Bronchial epithelial cell (primary cell): ENCODE results near the gene DOCK8. TPM values are rescaled to one million over a fixed set of nuclear protein-coding genes. Genes with fewer than 3 reads are reported as not detected.

ENCODE experiments used
- DNase-seq: peaks from one replicate; pipeline ENCODE4 v3.0.0-alpha.2; 2010; ENCODE audit warnings: low read depth
- FAIRE-seq: peaks from 2 replicates; lab custom pipeline; 2011; peaks lifted over from hg19 to GRCh38; lab: Jason Lieb, UNC
- H3K27me3 ChIP-seq: 2 replicates; pipeline ENCODE4 v1.5.1; 2011; ENCODE audit warnings: low read length; ENCODE audit not compliant: control insufficient read depth, insufficient read depth
- H3K36me3 ChIP-seq: 2 replicates; pipeline ENCODE4 v1.5.1; 2011; ENCODE audit warnings: low read length; ENCODE audit not compliant: control insufficient read depth, insufficient read depth
- H3K4me3 ChIP-seq: 2 replicates; pipeline ENCODE4 v1.5.1; 2011; ENCODE audit warnings: mild to moderate bottlenecking, low read depth, low read length, control low read depth
- total RNA-seq: library from RNA; depleted of rRNA; stranded (reverse); fragments of >200 nt; gene quantifications from 2 replicates; pipeline ENCODE4 v1.2.1, GENCODE V29; 2014
- TF ChIP-seq, protein P1 (sequence below): IDR thresholded peaks from 2 replicates; pipeline ENCODE4 v1.5.1; 2011; ENCODE audit warnings: mild to moderate bottlenecking, moderate library complexity, low read length, control low read depth, inconsistent platforms; ENCODE audit not compliant: insufficient read depth, severe bottlenecking

The DOCK8 gene
- total RNA-seq, 1 donor from 2014 or later: 0.26 TPM

DNA sequence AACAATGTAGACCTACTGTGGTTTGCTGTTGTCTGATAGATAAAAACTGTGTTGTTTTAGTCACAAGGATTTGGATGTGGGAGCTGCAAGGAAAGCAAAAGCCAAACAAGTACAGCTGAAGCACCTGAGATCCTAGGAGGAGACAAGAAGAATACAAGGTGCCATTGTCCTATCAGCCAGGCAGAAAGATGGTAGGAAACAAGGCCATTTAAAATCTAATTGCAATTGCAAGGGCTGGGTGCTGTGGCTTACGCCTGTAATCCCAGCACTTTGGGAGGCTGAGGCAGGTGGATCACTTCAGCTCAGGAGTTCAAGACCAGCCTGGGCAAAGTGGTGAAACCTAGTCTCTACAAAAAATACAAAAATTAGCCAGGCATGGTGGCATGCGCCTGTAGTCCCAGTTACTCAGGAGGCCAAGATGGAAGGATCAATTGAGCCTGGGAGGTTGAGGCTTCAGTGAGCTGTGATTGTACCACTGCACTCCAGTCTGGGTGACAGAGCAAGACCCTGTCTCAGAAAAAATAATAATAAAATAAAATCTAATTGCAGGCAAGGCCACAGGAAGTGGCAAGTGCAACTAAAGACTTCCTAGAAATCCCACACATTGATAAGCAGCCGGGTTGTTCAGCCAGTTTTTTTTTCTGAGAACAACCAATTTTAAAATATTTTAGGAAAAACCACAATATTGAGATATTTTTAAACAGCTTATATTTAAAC is 22.6 kb downstream of the DOCK8 start:
- TF ChIP-seq, protein P1, sequence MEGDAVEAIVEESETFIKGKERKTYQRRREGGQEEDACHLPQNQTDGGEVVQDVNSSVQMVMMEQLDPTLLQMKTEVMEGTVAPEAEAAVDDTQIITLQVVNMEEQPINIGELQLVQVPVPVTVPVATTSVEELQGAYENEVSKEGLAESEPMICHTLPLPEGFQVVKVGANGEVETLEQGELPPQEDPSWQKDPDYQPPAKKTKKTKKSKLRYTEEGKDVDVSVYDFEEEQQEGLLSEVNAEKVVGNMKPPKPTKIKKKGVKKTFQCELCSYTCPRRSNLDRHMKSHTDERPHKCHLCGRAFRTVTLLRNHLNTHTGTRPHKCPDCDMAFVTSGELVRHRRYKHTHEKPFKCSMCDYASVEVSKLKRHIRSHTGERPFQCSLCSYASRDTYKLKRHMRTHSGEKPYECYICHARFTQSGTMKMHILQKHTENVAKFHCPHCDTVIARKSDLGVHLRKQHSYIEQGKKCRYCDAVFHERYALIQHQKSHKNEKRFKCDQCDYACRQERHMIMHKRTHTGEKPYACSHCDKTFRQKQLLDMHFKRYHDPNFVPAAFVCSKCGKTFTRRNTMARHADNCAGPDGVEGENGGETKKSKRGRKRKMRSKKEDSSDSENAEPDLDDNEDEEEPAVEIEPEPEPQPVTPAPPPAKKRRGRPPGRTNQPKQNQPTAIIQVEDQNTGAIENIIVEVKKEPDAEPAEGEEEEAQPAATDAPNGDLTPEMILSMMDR: no peak
- DNase-seq (no peak), FAIRE-seq (no peak)
- Histone ChIP-seq H3K36me3 (no peaks in the 10 kb centered on the region), H3K27me3 (no peaks in the 10 kb centered on the region), H3K4me3 (no peak overlapping the region)

DNA sequence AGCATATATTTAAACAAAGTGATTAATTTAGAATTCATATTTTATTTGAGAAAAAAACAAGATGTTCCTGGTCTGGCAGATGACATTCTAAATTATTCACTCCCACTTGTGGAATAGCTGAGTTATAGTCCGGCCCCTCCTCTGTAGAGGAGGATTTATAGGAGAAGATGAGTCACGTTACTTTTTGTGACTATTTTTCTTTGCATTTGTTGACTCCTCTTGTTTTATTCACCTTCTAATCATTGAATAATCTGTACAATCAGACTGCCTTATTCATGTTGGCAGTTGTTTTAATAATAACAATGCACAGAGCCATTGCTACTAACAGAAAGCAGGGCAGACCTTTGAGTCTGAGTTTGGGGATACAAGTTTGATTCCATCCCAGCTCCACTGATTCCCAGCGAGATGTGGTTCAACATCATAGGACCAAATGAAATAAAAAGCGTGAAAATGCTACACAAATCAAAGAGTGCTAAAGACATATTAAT is 23.2 kb downstream of the DOCK8 start:
- TF ChIP-seq, protein P1: no peak
- Histone ChIP-seq H3K36me3 (no peaks in the 10 kb centered on the region), H3K27me3 (no peaks in the 10 kb centered on the region), H3K4me3 (no peak overlapping the region)
- no peak for FAIRE-seq
- no peak for DNase-seq

DNA sequence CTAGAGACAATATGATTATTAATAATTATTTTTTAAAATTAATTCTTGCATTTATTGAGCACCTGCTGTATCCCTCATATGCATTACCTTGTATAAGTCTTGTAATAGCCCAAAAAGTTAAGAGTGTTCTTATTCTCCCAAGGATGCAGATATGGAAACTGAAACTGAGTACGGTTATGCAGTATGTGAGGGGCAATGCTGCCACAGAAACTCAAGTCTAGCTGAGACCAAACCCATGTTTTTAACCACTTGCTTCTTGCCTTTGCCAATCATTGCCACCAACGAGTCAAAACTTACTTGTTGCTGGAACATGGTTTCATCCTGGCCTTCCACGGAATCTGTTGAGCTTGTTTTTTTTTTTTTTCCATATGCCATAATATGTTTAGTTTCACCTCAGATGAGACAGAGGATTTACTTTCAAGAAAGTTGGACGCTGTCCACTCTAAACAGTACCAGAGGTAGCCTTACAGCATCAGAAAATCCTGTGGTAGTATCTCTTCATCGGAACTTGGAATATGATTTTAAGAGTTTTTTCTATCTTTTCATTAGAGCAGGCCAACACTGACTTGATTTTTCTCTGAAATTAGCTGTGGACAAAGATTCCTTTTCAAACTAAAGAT is 27.9 kb downstream of the DOCK8 start:
- DNase-seq (peak; percentile 51), FAIRE-seq (no peak)
- TF ChIP-seq, protein P1: no peak

DNA sequence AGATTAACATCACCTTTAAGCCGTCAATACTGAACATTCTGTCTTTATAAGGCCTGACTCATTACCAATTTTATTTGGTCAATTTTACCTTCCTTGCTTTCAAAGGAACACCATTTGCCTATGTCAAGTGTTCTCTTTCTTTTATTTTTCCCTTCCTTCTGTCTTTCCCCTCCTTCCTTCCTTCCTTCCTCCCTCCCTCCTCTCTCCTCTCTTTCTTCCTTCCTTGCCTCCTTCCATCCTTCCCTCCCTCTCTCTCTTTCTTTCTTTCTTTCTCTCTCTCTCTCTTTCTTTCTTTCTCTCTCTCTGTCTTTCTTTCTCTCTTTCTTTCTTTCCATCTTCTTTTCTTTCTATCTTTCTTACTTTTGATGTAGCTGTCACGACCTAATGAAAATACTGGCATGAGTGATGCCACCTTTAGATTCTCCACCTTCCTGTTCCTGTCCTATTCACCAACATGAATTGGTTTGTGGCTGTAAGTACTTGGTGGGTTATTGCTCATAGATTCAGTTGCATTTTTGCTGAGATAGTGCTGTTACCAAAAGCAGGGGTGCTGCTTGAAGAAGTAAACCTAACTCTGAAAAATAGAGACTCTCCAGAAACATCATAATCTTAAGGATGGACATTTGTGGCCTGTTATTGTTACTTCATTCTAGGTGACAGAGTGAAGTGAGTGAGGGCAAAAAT is 33.8 kb downstream of the DOCK8 start:
- FAIRE-seq (no peak), DNase-seq (no peak)
- H3K4me3 ChIP-seq: no peak overlapping the region
- H3K27me3 ChIP-seq: no peaks in the 10 kb centered on the region
- TF ChIP-seq, protein P1: no peak
- no peaks in the 10 kb centered on the region for H3K36me3 ChIP-seq

More for the DNA sequence above, 27.9 kb downstream of the DOCK8 start:
- no peaks in the 10 kb centered on the region for H3K27me3 ChIP-seq
- no peak overlapping the region for H3K4me3 ChIP-seq
- no peaks in the 10 kb centered on the region for H3K36me3 ChIP-seq

DNA sequence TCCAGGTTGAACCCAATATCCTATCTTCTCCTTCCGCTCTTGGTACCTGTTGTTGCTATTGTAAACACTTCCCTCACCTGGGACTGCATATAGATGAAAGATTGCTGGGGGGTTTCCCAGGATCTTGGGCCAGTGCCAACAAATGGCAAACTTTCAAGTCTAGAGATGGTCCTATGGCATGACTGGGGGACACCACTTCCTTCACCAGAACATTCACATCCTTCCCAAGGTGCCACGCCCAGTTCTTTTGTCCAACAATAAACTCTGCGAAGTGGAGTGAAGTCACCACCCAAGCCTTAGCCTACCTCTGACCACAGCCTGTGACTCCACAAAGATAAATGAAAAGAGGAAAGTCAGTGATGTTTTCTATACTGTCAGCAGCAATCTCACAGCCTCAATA is 34.4 kb downstream of the DOCK8 start:
- no peaks in the 10 kb centered on the region for H3K36me3 ChIP-seq
- H3K4me3 ChIP-seq: no peak overlapping the region
- no peak for FAIRE-seq
- TF ChIP-seq, protein P1: no peak
- DNase-seq: peak; percentile 5
- H3K27me3 ChIP-seq: no peaks in the 10 kb centered on the region
